Activated naive CD8-positive, alpha-beta T cell treated with anti-CD3 and anti-CD28 coated beads for 36 hours (primary cell): ENCODE results near the gene C1QTNF5. TPM values are rescaled to one million over a fixed set of nuclear protein-coding genes. Genes with fewer than 3 reads are reported as not detected.

Source experiments
- DNase-seq: peaks from one replicate; pipeline ENCODE4 v3.0.0; 2021
- H3K27ac Mint-ChIP-seq: one replicate; pipeline ENCODE4 v1.8.0; 2022; ENCODE audit warnings: mild to moderate bottlenecking, moderate library complexity, mixed read lengths
- H3K27me3 Mint-ChIP-seq: one replicate; pipeline ENCODE4 v1.8.0; 2022; ENCODE audit warnings: mild to moderate bottlenecking, mixed read lengths
- H3K36me3 Mint-ChIP-seq: one replicate; pipeline ENCODE4 v1.8.0; 2021; ENCODE audit warnings: mild to moderate bottlenecking, mixed read lengths
- H3K4me1 Mint-ChIP-seq: one replicate; pipeline ENCODE4 v1.8.0; 2021; ENCODE audit warnings: mixed read lengths
- H3K4me3 Mint-ChIP-seq: one replicate; pipeline ENCODE4 v1.8.0; 2022; ENCODE audit warnings: mild to moderate bottlenecking, moderate library complexity, mixed read lengths
- H3K9me3 Mint-ChIP-seq: one replicate; pipeline ENCODE4 v1.8.0; 2022; ENCODE audit warnings: mixed read lengths
- total RNA-seq, 2 experiments: library from RNA; stranded (reverse); gene quantifications; one replicate each; pipeline ENCODE4 v1.2.3, GENCODE V29; 2021

C1QTNF5 gene
- total RNA-seq, 2 experiments from 2014 or later, result not detected

DNA sequence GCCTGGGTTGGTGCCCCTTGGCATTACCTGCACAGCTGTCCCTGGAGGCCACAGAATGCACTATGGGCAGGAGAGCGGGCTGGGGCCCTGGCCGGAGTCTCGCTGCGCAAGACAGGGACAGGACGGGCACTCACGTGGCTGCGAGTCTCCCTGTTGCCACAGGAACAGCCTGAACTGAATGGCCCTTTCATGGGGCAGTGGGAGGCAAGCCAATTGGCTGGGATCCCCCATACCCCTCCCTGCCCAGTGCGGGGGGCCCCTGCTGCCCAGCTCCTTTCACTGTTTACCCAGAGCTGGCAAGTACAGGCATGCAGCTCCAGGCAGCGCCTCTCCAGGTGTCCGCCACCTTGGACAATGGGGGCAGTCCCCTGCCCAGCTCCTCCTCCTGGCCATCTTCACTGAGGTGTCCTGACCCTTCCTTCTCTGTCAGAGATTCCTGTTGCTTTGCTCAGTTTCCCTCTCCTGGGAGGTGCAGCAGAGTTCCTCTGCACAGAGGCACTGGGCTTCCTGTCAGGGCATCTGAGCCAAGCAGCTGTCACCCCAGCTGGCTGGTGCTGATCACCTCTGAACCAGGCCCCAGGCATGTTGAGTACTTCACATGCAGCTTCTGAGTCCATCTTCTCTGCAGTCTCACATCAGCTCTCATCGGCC lies 35.6 kb upstream of the C1QTNF5 start:
- H3K4me1 Mint-ChIP-seq, result peaks cover 9% of the 10 kb centered on the region
- H3K27me3 Mint-ChIP-seq, result no peaks in the 10 kb centered on the region
- no peaks in the 10 kb centered on the region for H3K36me3 Mint-ChIP-seq
- no peak for DNase-seq
- no peak overlapping the region for H3K27ac Mint-ChIP-seq
- no peak overlapping the region for H3K4me3 Mint-ChIP-seq
- H3K9me3 Mint-ChIP-seq, result no peaks in the 10 kb centered on the region

GRCh38 chr11:119375337-119376196 lies 34.9 kb upstream of the C1QTNF5 start:
- no peaks in the 10 kb centered on the region for H3K36me3 Mint-ChIP-seq
- DNase-seq, result no peak
- H3K27me3 Mint-ChIP-seq, result no peaks in the 10 kb centered on the region

DNA sequence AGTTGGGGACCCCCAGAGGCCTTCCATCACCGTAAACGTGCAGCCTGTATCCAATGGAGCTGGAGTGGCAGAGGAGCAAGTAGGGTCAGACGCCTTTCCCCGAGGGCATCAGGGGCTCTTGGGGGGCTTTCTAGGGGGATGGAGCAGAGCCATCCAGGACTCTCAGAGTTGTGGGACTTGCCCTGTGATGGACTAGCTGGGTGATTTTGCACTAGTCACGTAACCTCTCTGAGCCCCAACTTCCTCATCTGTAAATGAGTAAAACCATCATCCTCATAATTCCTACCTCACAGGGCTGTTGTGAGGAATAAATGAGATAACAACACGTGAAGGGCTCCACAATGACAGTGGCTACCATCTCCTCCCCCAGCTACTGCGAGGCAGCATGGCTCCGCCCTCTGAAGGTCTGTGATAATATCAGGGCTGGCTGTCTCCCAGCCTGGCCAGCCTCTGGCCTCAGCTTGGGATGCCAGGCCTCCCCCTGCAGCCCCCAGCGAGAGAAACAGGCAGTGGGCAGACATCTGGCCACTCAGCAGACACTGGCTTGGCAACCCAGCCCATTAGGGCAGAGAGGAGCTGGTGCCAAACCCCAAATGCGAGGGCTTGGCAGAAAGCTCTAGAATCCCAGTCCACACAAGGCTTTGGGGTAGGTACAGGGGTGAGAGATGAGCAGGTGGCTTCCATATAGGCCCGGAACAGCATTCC lies 34.1 kb upstream of the C1QTNF5 start:
- DNase-seq, result no peak
- no peaks in the 10 kb centered on the region for H3K36me3 Mint-ChIP-seq
- no peaks in the 10 kb centered on the region for H3K9me3 Mint-ChIP-seq
- H3K27me3 Mint-ChIP-seq, result peaks cover 5% of the 10 kb centered on the region
- peaks cover 5% of the 10 kb centered on the region for H3K4me1 Mint-ChIP-seq
- H3K27ac Mint-ChIP-seq, result no peak overlapping the region
- H3K4me3 Mint-ChIP-seq, result no peak overlapping the region

More at GRCh38 chr11:119375337-119376196, 34.9 kb upstream of the C1QTNF5 start:
- no peaks in the 10 kb centered on the region for H3K9me3 Mint-ChIP-seq
- H3K4me1 Mint-ChIP-seq, result peaks cover 5% of the 10 kb centered on the region
- no peak overlapping the region for H3K27ac Mint-ChIP-seq
- no peak overlapping the region for H3K4me3 Mint-ChIP-seq

DNA sequence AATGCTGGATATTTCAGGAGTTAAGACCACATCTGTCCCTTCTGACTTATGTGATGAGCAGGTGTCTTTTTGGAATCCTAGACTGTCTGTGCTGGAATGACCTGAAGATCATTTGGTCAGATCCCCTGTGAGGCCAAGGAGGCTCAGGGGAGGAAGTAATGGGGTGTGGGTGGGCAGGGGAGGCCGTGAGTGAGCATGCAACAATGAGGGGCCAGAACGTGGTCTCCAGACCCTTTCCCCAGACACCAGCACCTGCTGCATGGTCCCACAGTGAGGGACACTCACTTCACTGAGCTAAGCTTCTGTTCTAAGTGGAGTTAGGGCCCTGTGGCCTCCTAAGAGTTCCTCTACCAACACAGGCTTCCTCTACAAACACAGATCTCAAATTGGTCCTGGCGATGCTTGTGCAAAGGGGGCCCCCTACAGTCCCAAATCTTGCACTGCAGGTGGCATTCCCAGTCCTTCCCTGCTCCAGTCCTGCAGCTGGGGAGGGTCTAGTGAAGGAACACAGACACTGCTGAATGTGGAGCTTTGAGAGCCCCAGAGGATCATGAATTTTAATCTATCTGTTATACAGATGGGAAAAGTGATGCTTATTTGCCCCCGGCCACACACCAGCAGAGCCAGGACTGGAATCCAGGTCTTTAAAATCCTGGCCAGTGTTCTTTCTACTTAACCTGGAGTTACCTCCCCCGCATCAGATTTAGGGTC lies 33.4 kb upstream of the C1QTNF5 start:
- Mint-ChIP-seq H3K4me3 (no peak overlapping the region), H3K4me1 (peaks cover 5% of the 10 kb centered on the region), H3K27me3 (peaks cover 10% of the 10 kb centered on the region), H3K27ac (no peak overlapping the region), H3K36me3 (no peaks in the 10 kb centered on the region), H3K9me3 (no peaks in the 10 kb centered on the region)
- peak; percentile 32 for DNase-seq

GRCh38 chr11:119373059-119373920 lies 32.6 kb upstream of the C1QTNF5 start:
- no peak overlapping the region for H3K4me3 Mint-ChIP-seq
- H3K4me1 Mint-ChIP-seq, result peaks cover 5% of the 10 kb centered on the region
- H3K36me3 Mint-ChIP-seq, result no peaks in the 10 kb centered on the region
- no peak overlapping the region for H3K27ac Mint-ChIP-seq
- peaks cover 16% of the 10 kb centered on the region for H3K27me3 Mint-ChIP-seq
- no peak for DNase-seq
- no peaks in the 10 kb centered on the region for H3K9me3 Mint-ChIP-seq

DNA sequence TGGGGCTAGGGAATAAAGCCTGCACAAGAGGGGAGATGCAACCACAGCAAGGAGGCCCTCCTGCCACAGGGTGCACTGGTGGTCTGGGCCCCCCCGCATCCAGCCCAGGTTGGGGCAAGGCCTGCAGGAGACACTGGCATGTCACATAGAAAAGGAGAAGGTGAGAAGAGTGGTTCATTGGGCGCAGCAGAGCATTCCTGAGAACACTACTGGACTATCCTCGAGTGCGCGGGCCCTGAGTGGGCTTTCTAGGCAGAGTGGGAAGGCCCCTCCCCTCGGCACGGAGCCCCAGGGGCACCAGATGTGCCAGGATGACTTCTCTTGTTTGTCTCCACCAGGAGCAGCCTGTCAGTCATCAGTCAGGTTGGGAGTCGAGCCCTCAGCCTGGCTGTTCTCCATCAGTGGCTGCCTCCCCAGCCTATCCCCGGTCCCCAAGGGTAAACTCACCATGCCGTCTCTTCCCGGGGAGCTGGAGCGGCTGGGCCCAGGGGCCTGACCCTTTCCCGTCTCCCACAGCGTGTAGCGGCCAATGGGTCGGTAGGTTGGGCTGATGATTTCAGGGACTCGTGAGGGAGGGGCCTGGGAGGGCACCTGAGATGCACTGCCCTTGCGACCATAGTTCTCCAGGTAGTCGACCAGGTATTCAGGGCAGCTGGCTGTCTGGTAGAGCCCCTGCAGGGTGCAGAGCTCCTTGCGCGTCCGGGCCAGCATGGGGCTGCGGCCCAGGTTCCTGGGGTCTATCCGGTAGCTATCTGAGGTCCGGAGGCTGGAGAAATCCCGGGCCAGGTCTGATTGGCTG lies 31.8 kb upstream of the C1QTNF5 start:
- Mint-ChIP-seq H3K9me3 (no peaks in the 10 kb centered on the region), H3K27ac (no peak overlapping the region), H3K4me1 (peaks cover 5% of the 10 kb centered on the region), H3K36me3 (no peaks in the 10 kb centered on the region), H3K27me3 (peaks cover 22% of the 10 kb centered on the region), H3K4me3 (no peak overlapping the region)
- DNase-seq, result no peak

DNA sequence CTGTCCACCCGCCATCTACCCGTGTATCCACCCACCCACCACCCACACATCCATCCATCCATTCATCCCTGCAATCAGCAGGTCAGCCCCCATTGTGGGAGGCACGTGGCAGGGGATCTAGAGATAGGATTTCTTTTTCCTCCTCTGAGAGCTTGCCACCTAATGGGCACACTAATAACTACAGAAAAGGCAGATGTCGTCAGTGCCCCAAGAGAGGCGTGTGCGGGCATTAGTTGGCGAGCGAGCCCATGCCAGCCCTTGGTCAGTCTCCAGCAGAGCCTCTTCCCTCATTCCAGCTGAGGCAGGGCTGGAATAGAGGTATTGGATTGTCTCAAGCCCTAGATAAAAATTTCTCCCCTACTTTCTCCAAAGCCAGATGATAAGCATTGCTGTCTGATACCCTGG lies 31.1 kb upstream of the C1QTNF5 start:
- no peaks in the 10 kb centered on the region for H3K36me3 Mint-ChIP-seq
- DNase-seq, result no peak
- H3K27me3 Mint-ChIP-seq, result peaks cover 29% of the 10 kb centered on the region
- no peak overlapping the region for H3K4me3 Mint-ChIP-seq
- H3K9me3 Mint-ChIP-seq, result no peaks in the 10 kb centered on the region
- no peak overlapping the region for H3K27ac Mint-ChIP-seq
- H3K4me1 Mint-ChIP-seq, result peaks cover 5% of the 10 kb centered on the region

DNA sequence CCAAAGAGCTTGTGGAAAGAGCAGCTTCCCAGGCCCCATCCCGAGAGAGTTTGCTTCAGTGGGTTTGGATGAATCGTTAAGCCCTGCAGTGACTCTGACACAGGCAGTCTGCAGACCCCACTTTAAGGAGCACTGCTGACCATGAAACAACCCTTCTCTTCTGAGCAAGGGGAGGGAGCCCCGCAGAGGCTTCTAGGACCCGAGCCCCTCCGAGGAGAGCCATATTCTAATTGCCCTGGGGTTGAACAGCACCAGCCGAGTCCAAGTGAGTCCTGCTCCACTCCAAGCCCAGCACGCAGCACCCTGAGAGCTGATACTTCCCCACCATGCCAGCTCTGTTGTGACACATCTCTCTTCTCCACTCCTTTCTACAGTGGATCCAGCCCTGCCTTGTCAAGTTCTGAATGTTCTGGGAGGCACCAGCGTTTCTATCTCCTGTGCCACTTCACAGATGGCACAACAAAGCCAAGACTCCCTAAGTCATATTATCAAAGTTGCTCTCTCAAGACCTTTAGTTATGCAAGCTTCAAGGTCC lies 30.5 kb upstream of the C1QTNF5 start:
- peaks cover 35% of the 10 kb centered on the region for H3K27me3 Mint-ChIP-seq
- no peaks in the 10 kb centered on the region for H3K9me3 Mint-ChIP-seq
- H3K4me1 Mint-ChIP-seq, result peaks cover 5% of the 10 kb centered on the region
- no peaks in the 10 kb centered on the region for H3K36me3 Mint-ChIP-seq
- no peak for DNase-seq
- no peak overlapping the region for H3K4me3 Mint-ChIP-seq
- no peak overlapping the region for H3K27ac Mint-ChIP-seq

GRCh38 chr11:119370486-119371046 lies 29.9 kb upstream of the C1QTNF5 start:
- peaks cover 41% of the 10 kb centered on the region for H3K27me3 Mint-ChIP-seq
- no peak for DNase-seq
- no peaks in the 10 kb centered on the region for H3K36me3 Mint-ChIP-seq
- H3K4me3 Mint-ChIP-seq, result no peak overlapping the region
- no peaks in the 10 kb centered on the region for H3K9me3 Mint-ChIP-seq
- no peak overlapping the region for H3K27ac Mint-ChIP-seq
- peaks cover 5% of the 10 kb centered on the region for H3K4me1 Mint-ChIP-seq

GRCh38 chr11:119369132-119369925 lies 28.6 kb upstream of the C1QTNF5 start:
- DNase-seq, result no peak
- Mint-ChIP-seq H3K36me3 (no peaks in the 10 kb centered on the region), H3K27me3 (peaks cover 53% of the 10 kb centered on the region), H3K4me3 (no peak overlapping the region), H3K4me1 (peaks cover 10% of the 10 kb centered on the region), H3K27ac (no peak overlapping the region), H3K9me3 (no peaks in the 10 kb centered on the region)

GRCh38 chr11:119368121-119369034 lies 27.7 kb upstream of the C1QTNF5 start:
- H3K4me1 Mint-ChIP-seq, result peaks cover 5% of the 10 kb centered on the region
- no peaks in the 10 kb centered on the region for H3K9me3 Mint-ChIP-seq
- no peak for DNase-seq
- H3K27ac Mint-ChIP-seq, result no peak overlapping the region
- no peak overlapping the region for H3K4me3 Mint-ChIP-seq
- no peaks in the 10 kb centered on the region for H3K36me3 Mint-ChIP-seq
- H3K27me3 Mint-ChIP-seq, result peaks cover 56% of the 10 kb centered on the region
